Esophagus (tissue), 2 donors: ENCODE results near the gene REXO4. TPM values are rescaled to one million over a fixed set of nuclear protein-coding genes. Genes with fewer than 3 reads are reported as not detected.
A peak's percentile ranks its signal among the peaks of the same experiment; 100 is the strongest.

ENCODE experiments used
- H3K27ac ChIP-seq, 2 donors: one replicate each; pipeline ENCODE4 v1.5.1; 2013; ENCODE audit warnings: low read depth in 2 of 2, mild to moderate bottlenecking in 2 of 2, inconsistent platforms in 1 of 2, low read length in 1 of 2, moderate library complexity in 1 of 2
- H3K27me3 ChIP-seq, 2 donors: one replicate each; pipeline ENCODE4 v1.6.1; 2013; ENCODE audit warnings: low read length in 2 of 2, control low read depth in 1 of 2, mild to moderate bottlenecking in 1 of 2; ENCODE audit not compliant: insufficient read depth in 2 of 2, control insufficient read depth in 1 of 2
- H3K36me3 ChIP-seq, 2 donors: one replicate each; pipeline ENCODE4 v1.6.1; 2013; ENCODE audit warnings: low read length in 1 of 2; ENCODE audit not compliant: control insufficient read depth in 2 of 2, insufficient read depth in 2 of 2
- H3K4me1 ChIP-seq, 2 donors: one replicate each; pipeline ENCODE4 v1.6.1; 2013; ENCODE audit warnings: low read length in 1 of 2; ENCODE audit not compliant: control insufficient read depth in 2 of 2, insufficient read depth in 2 of 2
- H3K4me3 ChIP-seq, 2 donors: one replicate each; pipeline ENCODE4 v1.5.1; 2013; ENCODE audit warnings: low read length in 2 of 2, mild to moderate bottlenecking in 2 of 2, low read depth in 1 of 2, moderate library complexity in 1 of 2
- H3K9me3 ChIP-seq, 2 donors: one replicate each; pipeline ENCODE4 v1.6.1; 2013; ENCODE audit warnings: mild to moderate bottlenecking in 2 of 2, low read depth in 1 of 2, low read length in 1 of 2, moderate library complexity in 1 of 2; ENCODE audit not compliant: control insufficient read depth in 2 of 2, insufficient read depth in 1 of 2
- WGBS, 2 donors: extraction: QIAGEN DNeasy Blood & Tissue Kit; methylation state at CpG; one replicate each; pipeline ENCODE4 v1.1.7; 2013; 5-methylcytosine and 5-hydroxymethylcytosine counted together
- polyA plus RNA-seq, 2 donors: library from polyadenylated mRNA; stranded (reverse); fragments of 200-250 nt; gene quantifications; one replicate each; pipeline ENCODE4 v1.2.3, GENCODE V29; 2013
- donor health status: healthy with polysubstance abuse.
- donor health status: Bipolar disorder and iron deficiency.

The REXO4 gene
- polyA plus RNA-seq, 2 donors = 10.6 to 15.2 TPM

DNA sequence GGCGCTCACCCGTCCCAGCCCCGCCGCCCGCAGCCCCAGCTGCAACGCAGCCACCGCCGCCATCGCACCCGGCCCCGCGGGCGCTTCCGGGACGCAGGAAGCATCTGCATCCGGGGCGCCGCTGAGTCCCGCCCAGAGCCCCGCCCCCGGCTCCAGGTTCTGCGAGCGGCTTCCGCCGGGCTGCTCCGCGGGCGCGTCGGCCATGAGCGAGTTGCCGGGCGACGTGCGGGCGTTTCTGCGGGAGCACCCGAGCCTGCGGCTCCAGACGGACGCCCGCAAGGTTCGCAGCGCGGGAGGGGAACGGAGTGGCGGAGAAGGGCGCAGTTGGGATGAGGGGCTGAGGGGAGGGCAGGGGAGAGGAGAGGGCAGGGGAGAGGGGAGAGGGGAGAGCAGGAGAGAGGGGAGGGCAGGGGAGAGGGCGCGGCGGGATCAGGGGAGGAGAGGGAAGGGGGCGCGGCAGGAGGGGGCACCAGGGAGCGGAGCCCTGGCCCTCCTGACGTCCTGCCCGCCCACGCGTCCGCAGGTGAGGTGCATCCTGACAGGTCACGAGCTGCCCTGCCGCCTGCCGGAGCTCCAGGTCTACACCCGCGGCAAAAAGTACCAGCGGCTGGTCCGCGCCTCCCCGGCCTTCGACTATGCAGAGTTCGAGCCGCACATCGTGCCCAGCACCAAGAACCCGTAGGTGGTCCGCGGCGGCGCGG is 61.3 kb downstream of the REXO4 start, which contains the start of the genes SURF1 and SURF2:
TSS of gene SURF1 (minus strand) at position 97 of the 701 bp plus-strand sequence. CDS start at position 63, 34 bp downstream.
TSS of gene SURF2 (plus strand) at position 160 of the 701 bp plus-strand sequence. CDS start at position 203, 43 bp downstream.
- Histone ChIP-seq H3K4me3 (peak within 1 kb of the TSS; percentile 68 to 86), H3K36me3 (peaks cover 4 to 47% of the 10 kb centered on the region in 2 donors), H3K27ac (peak within 1 kb of the TSS; percentile 77 to 80), H3K9me3 (no peaks in the 10 kb centered on the region), H3K4me1 (peaks cover 4 to 26% of the 10 kb centered on the region in 2 donors), H3K27me3 (no peaks in the 10 kb centered on the region)
- WGBS, 2 donors = 1% methylated on average over 61 to 78 of the region's 78 CpGs

Other genes with a start within 250 kb of the REXO4 start
- not detected for gene OBP2B, start 208.8 kb downstream of the REXO4 start, polyA plus RNA-seq
- gene ABO, start 142.8 kb downstream of the REXO4 start, polyA plus RNA-seq = 10 to 100 TPM in 1 of 2 donors, 1 to 10 TPM in 1; 7.7 to 15.6 TPM
- gene SURF6, start 81.8 kb downstream of the REXO4 start, polyA plus RNA-seq = 10 to 100 TPM; 17.0 to 21.7 TPM
- 10 to 100 TPM in 1 of 2 donors, 1 to 10 TPM in 1; 7.3 to 12.0 TPM for gene MED22, start 69.9 kb downstream of the REXO4 start, polyA plus RNA-seq
- 1,000 to 10,000 TPM; 2,052 to 3,524 TPM for gene RPL7A, start 69.8 kb downstream of the REXO4 start, polyA plus RNA-seq
- 10 to 100 TPM; 34.2 to 41.2 TPM for gene SURF1, start 61.5 kb downstream of the REXO4 start, polyA plus RNA-seq
- 10 to 100 TPM; 32.9 to 36.4 TPM for gene SURF2, start 61.5 kb downstream of the REXO4 start, polyA plus RNA-seq
- gene SURF4, start 42.0 kb downstream of the REXO4 start, polyA plus RNA-seq = 10 to 100 TPM; 39.7 to 64.7 TPM
- 1 to 10 TPM in 1 of 2 donors, under 1 TPM in 1; 0.49 to 1.3 TPM for gene STKLD1, start 41.6 kb downstream of the REXO4 start, polyA plus RNA-seq
- gene ADAMTS13, start 4.4 kb upstream of the REXO4 start, polyA plus RNA-seq = 1 to 10 TPM; 1.2 to 4.3 TPM
- gene CACFD1, start 42.0 kb upstream of the REXO4 start, polyA plus RNA-seq = 1 to 10 TPM; 7.0 to 7.9 TPM
- gene SLC2A6, start 61.1 kb upstream of the REXO4 start, polyA plus RNA-seq = under 1 TPM; 0.69 TPM
- not detected for gene MYMK, start 106.9 kb upstream of the REXO4 start, polyA plus RNA-seq
- 1 to 10 TPM in 1 of 2 donors, under 1 TPM in 1; 0.60 to 1.0 TPM for gene ADAMTSL2, start 116.7 kb upstream of the REXO4 start, polyA plus RNA-seq
- gene FAM163B, start 191.4 kb upstream of the REXO4 start, polyA plus RNA-seq = not detected
- gene DBH, start 218.4 kb upstream of the REXO4 start, polyA plus RNA-seq = under 1 TPM in 1 of 2 donors, not detected in 1; 0.01 TPM